ENCODE measurements around the gene NENF.

The NENF gene

GRCh38 chr1:212432272-212432660 lies 454 bp upstream of the NENF start:
- no peak for DNase-seq (ENCODE audit: low spot score)
- H3K27ac ChIP-seq, result peak overlapping the region; percentile 92 to 99
- TF ChIP-seq CTCF (IDR thresholded peaks at IDR 0.05), result no peak
- H3K4me3 ChIP-seq, result peak overlapping the region; percentile 82

- no peak for TF ChIP-seq CTCF (IDR thresholded peaks at IDR 0.05)
- H3K4me3 ChIP-seq, result peak overlapping the region; percentile 82
- peak overlapping the region; percentile 92 to 99 for H3K27ac ChIP-seq
- DNase-seq (ENCODE audit: low spot score), result no peak
These were observed 1.1 kb downstream of the NENF start for GRCh38 chr1:212433577-212434462.

GRCh38 chr1:212434992-212435391 lies 2.3 kb downstream of the NENF start:
- no peak overlapping the region for H3K27ac ChIP-seq
- no peak for DNase-seq (ENCODE audit: low spot score)
- no peak overlapping the region for H3K4me3 ChIP-seq
- TF ChIP-seq CTCF (IDR thresholded peaks at IDR 0.05), result no peak

- H3K27ac ChIP-seq, result no peak overlapping the region
- DNase-seq (ENCODE audit: low spot score), result no peak
- no peak overlapping the region for H3K4me3 ChIP-seq
- no peak for TF ChIP-seq CTCF (IDR thresholded peaks at IDR 0.05)
These were observed 4.6 kb downstream of the NENF start for GRCh38 chr1:212437179-212437798.

GRCh38 chr1:212438831-212439237 lies 6.1 kb downstream of the NENF start:
- no peak for TF ChIP-seq CTCF (IDR thresholded peaks at IDR 0.05)
- DNase-seq (ENCODE audit: low spot score), result no peak
- Histone ChIP-seq H3K27ac (no peak overlapping the region), H3K4me3 (no peak overlapping the region)

- no peak overlapping the region for H3K27ac ChIP-seq
- H3K4me3 ChIP-seq, result no peak overlapping the region
- TF ChIP-seq CTCF (IDR thresholded peaks at IDR 0.05), result no peak
- DNase-seq (ENCODE audit: low spot score), result peak; percentile 55
These were observed 7.7 kb downstream of the NENF start for GRCh38 chr1:212440419-212440818.

GRCh38 chr1:212442408-212442807 lies 9.7 kb downstream of the NENF start:
- no peak for DNase-seq (ENCODE audit: low spot score)
- TF ChIP-seq CTCF (IDR thresholded peaks at IDR 0.05), result no peak
- Histone ChIP-seq H3K27ac (no peak overlapping the region), H3K4me3 (no peak overlapping the region)

All from coronary artery (tissue), 2 donors.